Colonic mucosa (tissue), 4 donors: ENCODE results near the gene CLIP3. TPM values are rescaled to one million over a fixed set of nuclear protein-coding genes. Genes with fewer than 3 reads are reported as not detected.

Experiments used
- DNase-seq: peaks from one replicate; pipeline ENCODE4 v3.0.0-alpha.2; 2020
- H3K27ac ChIP-seq: fragments of 200-600 bp; one replicate; pipeline ENCODE4 v1.8.0; 2021
- H3K27me3 ChIP-seq: fragments of 200-600 bp; one replicate; pipeline ENCODE4 v1.8.0; 2021
- H3K36me3 ChIP-seq: fragments of 200-600 bp; one replicate; pipeline ENCODE4 v1.8.0; 2021
- H3K4me1 ChIP-seq: fragments of 200-600 bp; one replicate; pipeline ENCODE4 v1.8.0; 2021; ENCODE audit warnings: mild to moderate bottlenecking
- H3K4me3 ChIP-seq: fragments of 200-600 bp; one replicate; pipeline ENCODE4 v1.8.0; 2021
- H3K9ac ChIP-seq, 2 donors: one replicate each; pipeline ENCODE4 v1.7.0; 2013; ENCODE audit warnings: control low read depth in 2 of 2, low read depth in 2 of 2, low read length in 2 of 2
- H3K9me3 ChIP-seq: fragments of 200-600 bp; one replicate; pipeline ENCODE4 v1.8.0; 2021
- intact Hi-C: fragments of 100-400 bp; cut with DNase I; formaldehyde crosslinking; loops from one replicate; pipeline ENCODE4 v1.14.1; 2022
- total RNA-seq, 2 donors: library from RNA; stranded (reverse); fragmentation: NEBNext Ultra II Directional in 1 of 2; extraction: Animal tissue kit (Norgen Biotek cat#: 25700) in 1 of 2; gene quantifications; one replicate each; pipeline ENCODE4 v1.2.1, GENCODE V29; 2021
- TF ChIP-seq, protein P1 (sequence below): fragments of 200-600 bp; IDR thresholded peaks from one replicate; pipeline ENCODE4 v1.8.0; 2022; ENCODE audit warnings: antibody characterized with exemption, mild to moderate bottlenecking
- donor health status: healthy.
- donor health status: DM: no; HTN: no; CAD: no.
- donor health status: DM: no; HTN: no; CAD: no.

CLIP3 gene
- total RNA-seq, 2 donors from 2014 or later: 3.4 to 11.7 TPM

DNA sequence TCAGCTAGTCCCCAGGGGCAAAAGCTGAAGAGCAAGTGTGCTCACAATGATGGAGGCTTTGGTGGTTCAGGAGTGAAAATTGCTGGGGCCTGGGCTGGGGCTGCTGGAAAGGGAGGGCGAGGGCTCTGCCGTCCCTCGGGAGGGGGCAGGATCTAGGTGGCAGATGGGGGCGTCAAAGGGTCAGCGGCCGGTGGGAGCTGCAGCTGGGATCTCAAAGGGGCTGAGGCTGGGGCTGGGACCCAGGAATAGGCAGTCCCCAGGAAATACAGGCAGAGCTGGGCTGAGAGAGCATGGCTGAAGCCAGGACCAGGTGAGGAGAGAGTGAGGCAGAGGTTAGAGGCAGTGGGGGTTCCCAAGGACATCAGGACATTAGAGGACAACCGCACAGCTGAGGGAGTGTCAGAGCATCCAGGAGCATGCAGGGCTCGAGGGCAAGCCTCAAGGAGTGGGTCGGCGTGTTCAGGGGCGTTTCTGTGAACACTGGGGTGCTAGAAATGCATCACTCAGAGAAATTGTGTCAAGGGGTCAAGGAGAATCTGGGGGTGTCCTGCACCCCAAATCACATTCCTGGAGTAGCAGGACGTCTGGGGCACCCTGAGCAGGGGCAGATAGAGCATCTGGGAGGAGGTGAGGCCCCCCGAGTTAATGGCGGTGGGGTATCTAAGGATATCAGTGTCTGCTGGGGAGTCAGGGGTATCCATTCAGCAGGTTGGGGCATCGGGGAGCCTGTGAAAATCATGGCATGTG is 22.9 kb downstream of the CLIP3 start:
- Histone ChIP-seq H3K27me3 (no peaks in the 10 kb centered on the region), H3K4me1 (peaks cover 4% of the 10 kb centered on the region), H3K9ac (peak overlapping the region; percentile 54 to 68), H3K27ac (peak overlapping the region; percentile 75), H3K4me3 (peak overlapping the region; percentile 51), H3K36me3 (no peaks in the 10 kb centered on the region), H3K9me3 (no peaks in the 10 kb centered on the region)
- intact Hi-C loops: loop anchor here (10.0 kb wide), 1 partner anchor 105 kb away; the partner anchor contains the start of genes OVOL3, POLR2I and TBCB
- no peak for DNase-seq
- TF ChIP-seq, protein P1, sequence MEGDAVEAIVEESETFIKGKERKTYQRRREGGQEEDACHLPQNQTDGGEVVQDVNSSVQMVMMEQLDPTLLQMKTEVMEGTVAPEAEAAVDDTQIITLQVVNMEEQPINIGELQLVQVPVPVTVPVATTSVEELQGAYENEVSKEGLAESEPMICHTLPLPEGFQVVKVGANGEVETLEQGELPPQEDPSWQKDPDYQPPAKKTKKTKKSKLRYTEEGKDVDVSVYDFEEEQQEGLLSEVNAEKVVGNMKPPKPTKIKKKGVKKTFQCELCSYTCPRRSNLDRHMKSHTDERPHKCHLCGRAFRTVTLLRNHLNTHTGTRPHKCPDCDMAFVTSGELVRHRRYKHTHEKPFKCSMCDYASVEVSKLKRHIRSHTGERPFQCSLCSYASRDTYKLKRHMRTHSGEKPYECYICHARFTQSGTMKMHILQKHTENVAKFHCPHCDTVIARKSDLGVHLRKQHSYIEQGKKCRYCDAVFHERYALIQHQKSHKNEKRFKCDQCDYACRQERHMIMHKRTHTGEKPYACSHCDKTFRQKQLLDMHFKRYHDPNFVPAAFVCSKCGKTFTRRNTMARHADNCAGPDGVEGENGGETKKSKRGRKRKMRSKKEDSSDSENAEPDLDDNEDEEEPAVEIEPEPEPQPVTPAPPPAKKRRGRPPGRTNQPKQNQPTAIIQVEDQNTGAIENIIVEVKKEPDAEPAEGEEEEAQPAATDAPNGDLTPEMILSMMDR: no peak

DNA sequence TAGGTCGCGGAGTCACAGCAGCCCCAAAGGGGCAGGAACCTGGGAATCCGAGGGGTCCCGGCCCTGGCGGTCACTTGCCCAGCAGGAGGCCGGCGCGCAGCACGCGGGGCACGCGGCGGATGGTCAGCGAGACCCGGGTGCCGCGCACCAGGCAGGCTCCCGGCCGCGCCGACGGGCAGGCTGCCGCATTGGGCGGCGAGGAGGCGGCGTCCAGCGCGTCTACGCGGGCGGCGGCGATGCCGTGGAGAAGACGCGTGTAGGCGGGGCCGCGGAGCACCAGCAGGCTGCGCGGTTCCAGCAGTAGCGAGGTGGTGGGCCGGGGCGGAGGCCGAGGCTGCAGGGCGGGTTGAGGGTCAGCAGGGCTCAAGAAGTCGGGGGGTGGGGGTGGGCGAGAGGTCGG is 23.5 kb downstream of the CLIP3 start:
- no peaks in the 10 kb centered on the region for H3K9me3 ChIP-seq
- H3K4me1 ChIP-seq: no peaks in the 10 kb centered on the region
- intact Hi-C loops: no loop called here
- TF ChIP-seq, protein P1: no peak
- H3K36me3 ChIP-seq: no peaks in the 10 kb centered on the region
- peak; percentile 72 for DNase-seq
- peak overlapping the region; percentile 51 for H3K4me3 ChIP-seq
- no peaks in the 10 kb centered on the region for H3K27me3 ChIP-seq
- peak overlapping the region; percentile 75 for H3K27ac ChIP-seq
- H3K9ac ChIP-seq: peak overlapping the region; percentile 54 to 68

DNA sequence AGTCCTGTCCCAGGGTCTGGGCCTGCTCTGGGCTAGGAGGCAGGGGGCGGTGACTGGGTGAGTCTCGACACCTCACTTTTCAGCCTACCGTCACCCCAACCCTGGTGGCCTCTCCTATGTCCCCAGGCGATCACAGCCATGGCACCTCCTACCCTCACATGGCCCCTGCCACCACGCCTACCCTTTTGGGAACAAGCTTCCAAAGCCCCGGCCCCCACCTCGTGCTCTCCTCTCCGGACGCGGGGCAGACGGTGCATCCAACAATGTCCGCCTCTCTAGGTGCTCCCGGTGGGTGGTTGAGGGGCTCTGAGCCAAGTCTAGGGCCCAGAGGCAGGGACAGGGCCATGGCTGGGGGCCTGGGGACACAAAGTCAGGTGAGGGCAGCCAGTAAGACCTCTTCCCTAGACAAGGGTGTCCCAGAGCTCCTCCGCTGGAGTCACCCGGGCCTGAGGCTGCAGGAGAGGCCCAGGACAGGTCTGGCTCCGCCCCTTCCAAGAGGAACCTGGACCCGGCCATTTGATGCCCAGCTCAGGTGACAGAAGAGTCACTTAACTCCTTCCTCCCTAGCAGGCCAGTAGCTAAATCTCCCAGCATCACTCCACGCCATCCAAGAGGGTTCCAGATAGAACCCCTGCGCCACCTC is 24.2 kb downstream of the CLIP3 start, which contains the start of gene SYNE4:
Gene SYNE4 (minus strand): TSS at position 478 of the 643 bp plus-strand sequence. CDS start 132 bp downstream, at position 346.
- Histone ChIP-seq H3K27me3 (no peaks in the 10 kb centered on the region), H3K27ac (peak within 1 kb of the TSS; percentile 75), H3K9me3 (no peaks in the 10 kb centered on the region), H3K4me1 (no peaks in the 10 kb centered on the region), H3K36me3 (no peaks in the 10 kb centered on the region), H3K9ac (peak within 1 kb of the TSS; percentile 54 to 68), H3K4me3 (peak within 1 kb of the TSS; percentile 51)
- TF ChIP-seq, protein P1: no peak
- peak; percentile 81 for DNase-seq
- intact Hi-C loops: no loop called here

DNA sequence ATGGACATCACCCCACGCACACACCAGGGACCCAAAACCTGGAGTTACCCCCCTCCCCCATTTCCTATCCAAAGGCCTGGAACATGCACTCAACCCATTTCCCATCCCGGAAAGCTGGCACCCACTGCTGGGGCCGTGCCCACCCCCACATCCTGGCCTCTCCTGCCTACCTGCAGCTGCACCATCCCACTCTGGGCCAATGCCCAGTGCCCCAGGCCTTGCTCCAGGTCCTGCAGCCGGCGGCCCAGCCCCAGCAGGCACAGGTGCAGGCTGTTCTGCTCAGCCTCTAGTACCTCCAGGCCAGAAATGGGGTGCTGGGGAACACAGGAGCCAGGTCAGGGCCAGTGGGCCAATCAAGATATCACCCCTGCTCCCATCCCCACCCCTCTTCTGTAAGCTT is 25.7 kb downstream of the CLIP3 start:
- TF ChIP-seq, protein P1: no peak
- no peaks in the 10 kb centered on the region for H3K9me3 ChIP-seq
- no peaks in the 10 kb centered on the region for H3K4me1 ChIP-seq
- H3K36me3 ChIP-seq: no peaks in the 10 kb centered on the region
- no peak for DNase-seq
- H3K4me3 ChIP-seq: no peak overlapping the region
- H3K27me3 ChIP-seq: no peaks in the 10 kb centered on the region
- intact Hi-C loops: no loop called here
- no peak overlapping the region for H3K9ac ChIP-seq
- no peak overlapping the region for H3K27ac ChIP-seq

DNA sequence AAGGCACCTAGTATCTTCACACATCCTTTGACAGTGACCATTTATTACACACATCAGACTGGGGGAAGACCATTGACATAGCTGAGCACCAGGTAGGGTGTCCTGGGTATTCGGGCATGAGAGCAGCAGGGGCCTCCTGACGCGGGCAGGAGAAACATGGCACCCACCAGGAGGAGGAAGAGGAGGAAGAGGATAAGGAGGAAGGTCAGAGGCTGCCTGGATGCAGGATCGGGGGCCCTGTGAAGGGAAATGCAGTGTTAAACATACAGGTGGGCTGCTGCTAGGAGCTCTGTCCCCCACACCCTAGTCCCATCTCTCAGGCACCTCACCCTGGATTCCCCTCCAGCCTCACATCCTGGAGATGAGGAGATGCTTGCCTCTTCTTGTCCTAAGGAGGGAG is 29.4 kb downstream of the CLIP3 start:
- no peak overlapping the region for H3K4me3 ChIP-seq
- no peaks in the 10 kb centered on the region for H3K36me3 ChIP-seq
- H3K4me1 ChIP-seq: no peaks in the 10 kb centered on the region
- H3K27ac ChIP-seq: no peak overlapping the region
- no peaks in the 10 kb centered on the region for H3K9me3 ChIP-seq
- no peak overlapping the region for H3K9ac ChIP-seq
- intact Hi-C loops: no loop called here
- TF ChIP-seq, protein P1: no peak
- H3K27me3 ChIP-seq: no peaks in the 10 kb centered on the region
- DNase-seq: no peak
